ENCODE data around the gene STKLD1. TPM values are rescaled to one million over a fixed set of nuclear protein-coding genes. Genes with fewer than 3 reads are reported as not detected.

Gene STKLD1
- total and polyA plus RNA-seq, 2 donors (not counting 1 experiment from before 2014, with no cell fraction given): 0.18 to 1.1 TPM

DNA sequence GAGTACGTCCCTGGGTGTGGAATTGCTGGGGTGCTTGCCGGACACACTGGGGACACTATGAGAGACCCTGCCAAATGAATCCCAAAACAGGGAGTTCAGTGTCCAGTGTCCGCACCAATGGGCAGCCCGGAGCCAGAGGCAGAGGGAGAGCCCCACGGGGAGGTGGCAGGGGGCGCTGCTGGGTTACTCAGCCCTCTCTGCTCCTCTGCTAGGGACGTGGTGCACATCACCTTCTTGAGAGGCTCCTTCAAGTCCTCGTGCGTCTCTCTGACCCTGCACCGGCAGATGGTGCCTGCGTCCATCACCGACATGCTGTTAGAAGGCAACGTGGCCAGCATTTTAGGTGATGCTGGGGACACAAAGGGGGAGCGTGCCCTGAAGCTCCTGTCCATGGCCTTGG lies 20.8 kb downstream of the STKLD1 start:
- intact Hi-C loops (cut with micrococcal nuclease): no loop called here
- Histone ChIP-seq H3K4me3 (ENCODE audit: control extremely low read depth in 1 of 5, extremely low read depth in 1 of 5, insufficient read depth in 1 of 5, low read depth in 2 of 5, low read length in 4 of 5) (no peak overlapping the region), H3K27me3 (replicated peaks in 1 of 4; ENCODE audit: control extremely low read depth in 1 of 4, control insufficient read depth in 3 of 4, insufficient read depth in 4 of 4, low read length in 3 of 4) (no peaks in the 10 kb centered on the region), H3K9ac (ENCODE audit: low read length) (no peak overlapping the region), H3K9me3 (ENCODE audit: control extremely low read depth in 1 of 3, control insufficient read depth in 2 of 3, insufficient read depth in 1 of 3, low read length in 2 of 3) (no peaks in the 10 kb centered on the region), H3K36me3 (replicated peaks in 1 of 2; ENCODE audit: control extremely low read depth in 1 of 2, control insufficient read depth in 1 of 2, extremely low read depth in 1 of 2, insufficient read depth in 2 of 2, low read length in 1 of 2) (no peaks in the 10 kb centered on the region), H3K4me1 (ENCODE audit: control insufficient read depth in 2 of 2, insufficient read depth in 2 of 2, low read length in 2 of 2) (no peaks in the 10 kb centered on the region), H3K4me2 (replicated peaks; ENCODE audit: low read depth, low read length, poor library complexity, severe bottlenecking) (no peak overlapping the region), H2AFZ (ENCODE audit: insufficient read depth, low read depth, low read length, poor library complexity, severe bottlenecking) (no peak overlapping the region), H3K79me2 (ENCODE audit: control insufficient read depth, insufficient read depth, low read length) (no peaks in the 10 kb centered on the region), H3K27ac (ENCODE audit: low read length in 2 of 2) (no peak overlapping the region), H4K20me1 (ENCODE audit: control insufficient read depth, insufficient read depth, low read length, poor library complexity, severe bottlenecking) (no peaks in the 10 kb centered on the region)
- ATAC-seq (ENCODE audit: low read depth): no peak
- H3K9me3 Mint-ChIP-seq (ENCODE audit: insufficient read depth): no peaks in the 10 kb centered on the region
- H3K4me3 Mint-ChIP-seq: no peak overlapping the region
- no peaks in the 10 kb centered on the region for H3K27me3 Mint-ChIP-seq
- ChIA-PET POLR2A (no interaction called here), CTCF (interaction anchor here (0.7 kb wide), 1 partner anchor 639 kb away, joined by 3 read pairs; no protein-coding TSS in a partner anchor)
- no peak overlapping the region for H3K27ac Mint-ChIP-seq
- WGBS (ENCODE audit: insufficient coverage): 55% methylated on average over 14 of the region's 14 CpGs
- DNase-seq: no peak
- H3K4me1 Mint-ChIP-seq: no peaks in the 10 kb centered on the region
- TF ChIP-seq, protein P1, sequence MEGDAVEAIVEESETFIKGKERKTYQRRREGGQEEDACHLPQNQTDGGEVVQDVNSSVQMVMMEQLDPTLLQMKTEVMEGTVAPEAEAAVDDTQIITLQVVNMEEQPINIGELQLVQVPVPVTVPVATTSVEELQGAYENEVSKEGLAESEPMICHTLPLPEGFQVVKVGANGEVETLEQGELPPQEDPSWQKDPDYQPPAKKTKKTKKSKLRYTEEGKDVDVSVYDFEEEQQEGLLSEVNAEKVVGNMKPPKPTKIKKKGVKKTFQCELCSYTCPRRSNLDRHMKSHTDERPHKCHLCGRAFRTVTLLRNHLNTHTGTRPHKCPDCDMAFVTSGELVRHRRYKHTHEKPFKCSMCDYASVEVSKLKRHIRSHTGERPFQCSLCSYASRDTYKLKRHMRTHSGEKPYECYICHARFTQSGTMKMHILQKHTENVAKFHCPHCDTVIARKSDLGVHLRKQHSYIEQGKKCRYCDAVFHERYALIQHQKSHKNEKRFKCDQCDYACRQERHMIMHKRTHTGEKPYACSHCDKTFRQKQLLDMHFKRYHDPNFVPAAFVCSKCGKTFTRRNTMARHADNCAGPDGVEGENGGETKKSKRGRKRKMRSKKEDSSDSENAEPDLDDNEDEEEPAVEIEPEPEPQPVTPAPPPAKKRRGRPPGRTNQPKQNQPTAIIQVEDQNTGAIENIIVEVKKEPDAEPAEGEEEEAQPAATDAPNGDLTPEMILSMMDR (IDR thresholded peaks at IDR 0.05): no peak
- TF ChIP-seq EZH2 (IDR thresholded peaks at IDR 0.05; ENCODE audit: borderline replicate concordance, insufficient read depth, low read depth, low read length, poor library complexity, severe bottlenecking): no peak

DNA sequence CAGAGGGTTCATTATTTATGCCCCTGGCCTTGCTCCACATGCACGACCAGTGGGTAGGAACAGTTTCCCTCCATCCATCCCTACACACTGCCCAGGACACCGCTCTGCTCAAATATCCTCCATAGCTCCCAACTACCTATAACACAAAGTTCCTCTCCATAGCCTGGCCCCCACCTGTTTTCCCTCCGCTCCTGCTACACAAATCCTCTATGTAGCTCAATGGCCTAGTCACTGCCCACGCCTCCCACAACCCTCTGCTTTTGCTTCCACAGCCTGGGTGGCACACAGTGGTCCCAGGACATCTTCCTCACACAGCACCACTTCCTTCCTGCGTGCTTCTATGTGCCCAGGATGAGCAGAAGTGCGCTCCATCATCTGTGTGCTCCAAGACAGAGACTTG lies 21.2 kb downstream of the STKLD1 start:
- Mint-ChIP-seq H3K9me3 (ENCODE audit: insufficient read depth) (no peaks in the 10 kb centered on the region), H3K4me3 (no peak overlapping the region), H3K27me3 (no peaks in the 10 kb centered on the region), H3K27ac (no peak overlapping the region), H3K4me1 (no peaks in the 10 kb centered on the region)
- intact Hi-C loops (cut with micrococcal nuclease): no loop called here
- Histone ChIP-seq H3K4me1 (ENCODE audit: control insufficient read depth in 2 of 2, insufficient read depth in 2 of 2, low read length in 2 of 2) (no peaks in the 10 kb centered on the region), H3K9ac (ENCODE audit: low read length) (no peak overlapping the region), H3K9me3 (ENCODE audit: control extremely low read depth in 1 of 3, control insufficient read depth in 2 of 3, insufficient read depth in 1 of 3, low read length in 2 of 3) (no peaks in the 10 kb centered on the region), H3K36me3 (replicated peaks in 1 of 2; ENCODE audit: control extremely low read depth in 1 of 2, control insufficient read depth in 1 of 2, extremely low read depth in 1 of 2, insufficient read depth in 2 of 2, low read length in 1 of 2) (peaks cover 0 to under 1% of the 10 kb centered on the region in 2 experiments), H3K4me2 (replicated peaks; ENCODE audit: low read depth, low read length, poor library complexity, severe bottlenecking) (no peak overlapping the region), H3K27me3 (replicated peaks in 1 of 4; ENCODE audit: control extremely low read depth in 1 of 4, control insufficient read depth in 3 of 4, insufficient read depth in 4 of 4, low read length in 3 of 4) (no peaks in the 10 kb centered on the region), H3K79me2 (ENCODE audit: control insufficient read depth, insufficient read depth, low read length) (no peaks in the 10 kb centered on the region), H4K20me1 (ENCODE audit: control insufficient read depth, insufficient read depth, low read length, poor library complexity, severe bottlenecking) (no peaks in the 10 kb centered on the region), H2AFZ (ENCODE audit: insufficient read depth, low read depth, low read length, poor library complexity, severe bottlenecking) (no peak overlapping the region), H3K27ac (ENCODE audit: low read length in 2 of 2) (no peak overlapping the region), H3K4me3 (ENCODE audit: control extremely low read depth in 1 of 5, extremely low read depth in 1 of 5, insufficient read depth in 1 of 5, low read depth in 2 of 5, low read length in 4 of 5) (no peak overlapping the region)
- ChIA-PET CTCF (interaction anchor here (0.5 to 0.7 kb wide), 2 partner anchors 110 to 639 kb away, joined by 3 to 5 read pairs; no protein-coding TSS in a partner anchor), POLR2A (no interaction called here)
- DNase-seq: no peak
- no peak for TF ChIP-seq EZH2 (IDR thresholded peaks at IDR 0.05; ENCODE audit: borderline replicate concordance, insufficient read depth, low read depth, low read length, poor library complexity, severe bottlenecking)
- TF ChIP-seq, protein P1 (IDR thresholded peaks at IDR 0.05): no peak
- 88% methylated on average over 4 of the region's 6 CpGs for WGBS (ENCODE audit: insufficient coverage)
- no peak for ATAC-seq (ENCODE audit: low read depth)
